PC-9 (cell line): Measurements from ENCODE around the gene INS. TPM values are rescaled to one million over a fixed set of nuclear protein-coding genes. Genes with fewer than 3 reads are reported as not detected.

Experiments used
- BruUV-seq: library from RNA; stranded (reverse); fragments of 400-500 nt; replicated peaks from 2 replicates; lab custom pipeline; 2021; lab: Mats Ljungman, UMichigan
- CTCF ChIA-PET: fragments of 300-600 bp; sonication (Branson Sonifier 250); formaldehyde crosslinking; loops from one replicate; lab custom pipeline; 2022; ENCODE audit warnings: antibody characterized with exemption; lab: Charles Lee
- POLR2A ChIA-PET: fragments of 300-600 bp; sonication (Branson Sonifier 250); formaldehyde crosslinking; loops from one replicate; lab custom pipeline; 2022; ENCODE audit warnings: antibody characterized with exemption; ENCODE audit not compliant: unreplicated experiment; lab: Charles Lee
- DNase-seq, 2 experiments: peaks; one replicate each; pipeline versions ENCODE4 v3.0.0 to v3.0.0-alpha.2; 2015 to 2022; ENCODE audit warnings: mixed read lengths in 1 of 2
- H2AFZ ChIP-seq: fragments of 200-600 bp; sonication (generic); 2 replicates; pipeline ENCODE4 v1.8.1; 2017; ENCODE audit warnings: antibody characterized with exemption
- H3F3A ChIP-seq: fragments of 200-600 bp; sonication (generic); 2 replicates; pipeline ENCODE4 v1.8.1; 2017; ENCODE audit warnings: antibody characterized with exemption, mild to moderate bottlenecking, low read depth; ENCODE audit not compliant: insufficient read depth
- H3K27ac ChIP-seq: fragments of 200-600 bp; sonication (generic); 2 replicates; pipeline ENCODE4 v1.6.1; 2016; ENCODE audit warnings: mixed run types
- H3K27me3 ChIP-seq: fragments of 200-600 bp; sonication (generic); 2 replicates; pipeline ENCODE4 v1.6.1; 2016; ENCODE audit warnings: low read depth, mixed run types; ENCODE audit not compliant: insufficient read depth
- H3K36me3 ChIP-seq: fragments of 200-600 bp; sonication (generic); 2 replicates; pipeline ENCODE4 v1.6.1; 2016; ENCODE audit warnings: low read depth, mixed run types
- H3K4me1 ChIP-seq: fragments of 200-600 bp; sonication (generic); replicated peaks from 2 replicates; pipeline ENCODE4 v1.6.1; 2016; ENCODE audit warnings: mixed run types; ENCODE audit not compliant: insufficient read depth
- H3K4me2 ChIP-seq: fragments of 200-600 bp; sonication (generic); 2 replicates; pipeline ENCODE4 v1.6.1; 2017; ENCODE audit warnings: mixed run types
- H3K4me3 ChIP-seq: fragments of 200-600 bp; sonication (generic); 2 replicates; pipeline ENCODE4 v1.6.1; 2016; ENCODE audit warnings: mixed run types
- H3K79me2 ChIP-seq: fragments of 200-600 bp; sonication (generic); 2 replicates; pipeline ENCODE4 v1.6.1; 2017; ENCODE audit warnings: low read depth, mixed run types
- H3K9me2 ChIP-seq: fragments of 200-600 bp; sonication (generic); 2 replicates; pipeline ENCODE4 v1.8.1; 2017; ENCODE audit warnings: mild to moderate bottlenecking; ENCODE audit not compliant: insufficient read depth
- H3K9me3 ChIP-seq: fragments of 200-600 bp; sonication (generic); 2 replicates; pipeline ENCODE4 v1.8.1; 2016; ENCODE audit warnings: low read depth; ENCODE audit not compliant: insufficient read depth
- H4K20me1 ChIP-seq: fragments of 200-600 bp; sonication (generic); 2 replicates; pipeline ENCODE4 v1.8.1; 2017; ENCODE audit not compliant: insufficient read depth
- EZH2 ChIP-seq: fragments of 200-600 bp; sonication (generic); IDR thresholded peaks from 2 replicates; pipeline ENCODE4 v1.8.0; 2017; ENCODE audit warnings: antibody characterized with exemption, low read depth
- intact Hi-C: fragments of 100-400 bp; cut with micrococcal nuclease; formaldehyde crosslinking; loops from one replicate; pipeline ENCODE4 v1.10.0; 2022; ENCODE audit not compliant: unreplicated experiment
- total RNA-seq: library from RNA; stranded (reverse); gene quantifications from 2 replicates; pipeline ENCODE4 v1.2.3, GENCODE V29; 2021
- TF ChIP-seq, protein P1 (sequence below): fragments of 200-600 bp; sonication (generic); conservative IDR thresholded peaks from 2 replicates; pipeline ENCODE4 v1.6.1; 2017; ENCODE audit warnings: mixed run types, antibody characterized with exemption, mild to moderate bottlenecking, moderate library complexity

INS gene
- total RNA-seq, 1 experiment from 2014 or later = not detected

DNA sequence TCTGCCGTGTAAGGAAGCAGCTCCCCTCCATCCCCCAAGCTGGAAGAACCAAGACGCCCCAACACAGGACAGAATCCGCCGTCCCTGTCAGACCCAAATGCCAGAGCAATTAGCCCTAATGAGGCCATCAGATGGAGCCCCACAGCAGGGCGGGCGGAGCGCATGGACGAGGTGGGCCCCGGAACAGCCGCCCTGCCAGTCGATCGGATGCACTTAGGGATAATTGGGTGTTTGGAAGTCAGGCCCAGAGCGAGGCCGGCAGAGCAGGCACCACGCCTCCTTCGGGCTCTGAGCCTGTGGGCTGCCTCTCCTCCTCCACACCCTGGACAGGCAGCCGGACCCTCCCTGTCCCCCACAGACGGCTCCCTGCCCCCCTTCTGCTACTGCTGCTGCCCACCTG, 16.1 kb upstream of the INS start:
- Histone ChIP-seq H3K4me1 (peaks cover 48% of the 10 kb centered on the region), H3K27ac (no peak overlapping the region), H4K20me1 (no peaks in the 10 kb centered on the region), H2AFZ (no peak overlapping the region), H3K27me3 (no peaks in the 10 kb centered on the region), H3K36me3 (no peaks in the 10 kb centered on the region), H3K9me2 (no peaks in the 10 kb centered on the region), H3K79me2 (0 out of 2 replicates have a peak, but pooled peaks cover 4% of the 10 kb centered on the region), H3K9me3 (no peaks in the 10 kb centered on the region), H3F3A (peaks cover 22% of the 10 kb centered on the region; the same call in 1 of the 2 replicates), H3K4me2 (no peak overlapping the region), H3K4me3 (no peak overlapping the region)
- intact Hi-C loops = no loop called here
- no peak for DNase-seq
- POLR2A ChIA-PET = no interaction called here
- no TSS peak for BruUV-seq
- CTCF ChIA-PET = no interaction called here
- no peak for TF ChIP-seq EZH2
- TF ChIP-seq, protein P1, sequence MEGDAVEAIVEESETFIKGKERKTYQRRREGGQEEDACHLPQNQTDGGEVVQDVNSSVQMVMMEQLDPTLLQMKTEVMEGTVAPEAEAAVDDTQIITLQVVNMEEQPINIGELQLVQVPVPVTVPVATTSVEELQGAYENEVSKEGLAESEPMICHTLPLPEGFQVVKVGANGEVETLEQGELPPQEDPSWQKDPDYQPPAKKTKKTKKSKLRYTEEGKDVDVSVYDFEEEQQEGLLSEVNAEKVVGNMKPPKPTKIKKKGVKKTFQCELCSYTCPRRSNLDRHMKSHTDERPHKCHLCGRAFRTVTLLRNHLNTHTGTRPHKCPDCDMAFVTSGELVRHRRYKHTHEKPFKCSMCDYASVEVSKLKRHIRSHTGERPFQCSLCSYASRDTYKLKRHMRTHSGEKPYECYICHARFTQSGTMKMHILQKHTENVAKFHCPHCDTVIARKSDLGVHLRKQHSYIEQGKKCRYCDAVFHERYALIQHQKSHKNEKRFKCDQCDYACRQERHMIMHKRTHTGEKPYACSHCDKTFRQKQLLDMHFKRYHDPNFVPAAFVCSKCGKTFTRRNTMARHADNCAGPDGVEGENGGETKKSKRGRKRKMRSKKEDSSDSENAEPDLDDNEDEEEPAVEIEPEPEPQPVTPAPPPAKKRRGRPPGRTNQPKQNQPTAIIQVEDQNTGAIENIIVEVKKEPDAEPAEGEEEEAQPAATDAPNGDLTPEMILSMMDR = no peak

- Histone ChIP-seq H3K4me1 (peaks cover 42% of the 10 kb centered on the region), H3K9me3 (no peaks in the 10 kb centered on the region), H3K27ac (no peak overlapping the region), H3K27me3 (no peaks in the 10 kb centered on the region), H4K20me1 (no peaks in the 10 kb centered on the region), H3F3A (peaks cover 22% of the 10 kb centered on the region; the same call in 1 of the 2 replicates), H3K79me2 (0 out of 2 replicates have a peak, but pooled peaks cover 4% of the 10 kb centered on the region), H2AFZ (no peak overlapping the region), H3K36me3 (no peaks in the 10 kb centered on the region), H3K9me2 (no peaks in the 10 kb centered on the region), H3K4me2 (no peak overlapping the region), H3K4me3 (no peak overlapping the region)
- ChIA-PET CTCF (no interaction called here), POLR2A (no interaction called here)
- intact Hi-C loops = no loop called here
- no TSS peak for BruUV-seq
- TF ChIP-seq, protein P1 = no peak
- TF ChIP-seq EZH2 = no peak
- DNase-seq = no peak
Observed at GRCh38 chr11:2176389-2176900, 15.4 kb upstream of the INS start.

DNA sequence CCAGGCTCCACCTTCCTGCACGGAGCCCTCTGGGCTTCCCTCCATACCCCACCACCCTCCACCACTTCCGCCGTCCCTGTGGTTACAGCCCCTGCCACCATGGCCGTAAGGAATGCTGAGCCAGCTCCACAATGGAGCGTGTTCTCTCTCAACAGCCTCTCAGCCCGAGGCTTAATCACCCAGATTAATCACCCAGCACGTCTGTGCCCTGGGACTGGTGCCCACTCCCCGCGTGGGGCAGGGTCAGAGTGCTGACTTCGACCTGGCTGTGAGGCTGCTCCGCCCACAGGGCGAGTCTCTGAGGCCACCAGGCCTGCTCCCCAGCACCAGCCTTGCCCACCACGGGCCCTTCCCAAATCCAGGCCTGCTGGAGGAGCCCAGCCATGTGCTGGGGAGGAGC, 14.7 kb upstream of the INS start:
- Histone ChIP-seq H2AFZ (no peak overlapping the region), H4K20me1 (no peaks in the 10 kb centered on the region), H3K36me3 (no peaks in the 10 kb centered on the region), H3K4me2 (peak overlapping the region; percentile 38), H3K9me2 (no peaks in the 10 kb centered on the region), H3K79me2 (0 out of 2 replicates have a peak, but pooled peaks cover 4% of the 10 kb centered on the region), H3K27ac (peak overlapping the region; percentile 43), H3K4me3 (no peak overlapping the region), H3F3A (peaks cover 20% of the 10 kb centered on the region; the same call in 1 of the 2 replicates), H3K4me1 (peaks cover 37% of the 10 kb centered on the region), H3K9me3 (no peaks in the 10 kb centered on the region), H3K27me3 (no peaks in the 10 kb centered on the region)
- TF ChIP-seq, protein P1 = no peak
- TF ChIP-seq EZH2 = no peak
- intact Hi-C loops = no loop called here
- ChIA-PET POLR2A (no interaction called here), CTCF (no interaction called here)
- no TSS peak for BruUV-seq
- peak; percentile 48 to 58 for DNase-seq
